ENCODE results near the gene ALKBH7.

DNA sequence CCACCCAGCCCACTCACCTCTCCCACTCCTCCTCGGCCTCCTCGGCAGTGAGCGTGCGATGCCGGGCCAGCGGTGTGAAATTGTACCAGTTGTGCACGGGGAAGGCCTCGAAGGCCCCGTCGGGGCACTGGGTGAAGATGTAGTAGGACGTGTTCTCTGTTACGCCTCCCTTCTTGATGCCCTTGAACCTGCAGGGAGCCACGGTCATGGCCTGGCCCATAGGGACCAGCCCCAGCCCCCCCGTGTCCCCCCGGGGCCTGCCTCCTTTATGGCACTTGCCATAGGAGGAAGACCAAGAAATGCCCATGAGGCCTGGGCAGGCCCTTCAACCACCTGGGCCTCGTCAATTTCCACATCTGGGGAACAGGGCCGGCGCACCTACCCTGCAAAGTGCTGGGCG, 14.8 kb downstream of the ALKBH7 start:
- TF ChIP-seq FOXP2 (optimal IDR thresholded peaks at IDR 0.05; ENCODE audit: borderline replicate concordance, extremely low read depth, extremely low read length, insufficient read depth) (no peak), TAF1 (IDR thresholded peaks at IDR 0.05; ENCODE audit: borderline replicate concordance, insufficient read depth, low read length) (no peak), POLR2AphosphoS5 (IDR thresholded peaks at IDR 0.05; ENCODE audit: low read depth, low read length) (no peak), REST (IDR thresholded peaks at IDR 0.05; ENCODE audit: insufficient read depth in 1 of 2, low read depth in 2 of 2, low read length in 2 of 2) (no peak)

All from PFSK-1 (cell line).